ENCODE results near the gene CPNE2. TPM values are rescaled to one million over a fixed set of nuclear protein-coding genes. Genes with fewer than 3 reads are reported as not detected.
A peak's percentile ranks its signal among the peaks of the same experiment; 100 is the strongest.
"Not testable (repeated sequence)": the region's sequence is repeated elsewhere in the genome, so short reads cannot be mapped to it uniquely, and the experiment has no call there.

The CPNE2 gene
- polyA plus RNA-seq, 4 donors = 34.7 to 40.8 (median 39.3) TPM

- DNase-seq (ENCODE audit: low read depth in 4 of 4, low spot score in 3 of 4) = no peak
Measured at GRCh38 chr16:57096192-57096591, 3.8 kb downstream of the CPNE2 start.

- no peak for DNase-seq (ENCODE audit: low read depth in 4 of 4, low spot score in 3 of 4)
Measured at GRCh38 chr16:57096793-57097192, 4.4 kb downstream of the CPNE2 start.

GRCh38 chr16:57098188-57098841, 5.9 kb downstream of the CPNE2 start:
- no peak for DNase-seq (ENCODE audit: low read depth in 4 of 4, low spot score in 3 of 4)

GRCh38 chr16:57099965-57100364, 7.6 kb downstream of the CPNE2 start:
- not testable (repeated sequence) for DNase-seq (ENCODE audit: low read depth in 4 of 4, low spot score in 3 of 4)

GRCh38 chr16:57100445-57100844, 8.1 kb downstream of the CPNE2 start:
- no peak for DNase-seq (ENCODE audit: low read depth in 4 of 4, low spot score in 3 of 4)

- no peak for DNase-seq (ENCODE audit: low read depth in 4 of 4, low spot score in 3 of 4)
Measured at GRCh38 chr16:57102888-57103851, 10.8 kb downstream of the CPNE2 start.

GRCh38 chr16:57104706-57105105, 12.3 kb downstream of the CPNE2 start:
- DNase-seq (ENCODE audit: low read depth in 4 of 4, low spot score in 3 of 4) = no peak

- no peak for DNase-seq (ENCODE audit: low read depth in 4 of 4, low spot score in 3 of 4)
Measured at GRCh38 chr16:57105184-57105583, 12.8 kb downstream of the CPNE2 start.

- DNase-seq (ENCODE audit: low read depth in 4 of 4, low spot score in 3 of 4) = no peak
Measured at GRCh38 chr16:57106767-57107166, 14.4 kb downstream of the CPNE2 start.

- no peak for DNase-seq (ENCODE audit: low read depth in 4 of 4, low spot score in 3 of 4)
Measured at GRCh38 chr16:57107321-57107922, 15.0 kb downstream of the CPNE2 start.

- no peak for DNase-seq (ENCODE audit: low read depth in 4 of 4, low spot score in 3 of 4)
Measured at GRCh38 chr16:57108432-57108831, 16.0 kb downstream of the CPNE2 start.

- not testable (repeated sequence) for DNase-seq (ENCODE audit: low read depth in 4 of 4, low spot score in 3 of 4)
Measured at GRCh38 chr16:57109259-57110105, 17.1 kb downstream of the CPNE2 start.

- DNase-seq (ENCODE audit: low read depth in 4 of 4, low spot score in 3 of 4) = no peak
Measured at GRCh38 chr16:57110937-57111336, 18.6 kb downstream of the CPNE2 start.

- DNase-seq (ENCODE audit: low read depth in 4 of 4, low spot score in 3 of 4) = no peak
Measured at GRCh38 chr16:57111420-57111819, 19.0 kb downstream of the CPNE2 start.

- no peak for DNase-seq (ENCODE audit: low read depth in 4 of 4, low spot score in 3 of 4)
Measured at GRCh38 chr16:57112403-57113041, 20.1 kb downstream of the CPNE2 start.

GRCh38 chr16:57113042-57113453, 20.7 kb downstream of the CPNE2 start:
- no peak for DNase-seq (ENCODE audit: low read depth in 4 of 4, low spot score in 3 of 4)

GRCh38 chr16:57113664-57114063, 21.3 kb downstream of the CPNE2 start:
- DNase-seq (ENCODE audit: low read depth in 4 of 4, low spot score in 3 of 4) = no peak

GRCh38 chr16:57115168-57115513, 22.8 kb downstream of the CPNE2 start:
- no peak for DNase-seq (ENCODE audit: low read depth in 4 of 4, low spot score in 3 of 4)

- DNase-seq (ENCODE audit: low read depth in 4 of 4, low spot score in 3 of 4) = peak in 1 of 4 donors; percentile 23
Measured at GRCh38 chr16:57115514-57116182, 23.3 kb downstream of the CPNE2 start.
